HG02938 (cell line): ENCODE results near the gene UBA3.

Source experiments
- ATAC-seq: cut with Tn5 transposase; IDR thresholded peaks from one replicate; pipeline ENCODE4 v1.9.1; 2021; ENCODE audit warnings: mild to moderate bottlenecking, moderate library complexity; ENCODE audit not compliant: unreplicated experiment

Gene UBA3

GRCh38 chr3:69102384-69102783 lies 22.2 kb upstream of the UBA3 start:
- no peak for ATAC-seq

GRCh38 chr3:69099576-69099975 lies 19.4 kb upstream of the UBA3 start:
- ATAC-seq, result no peak

- ATAC-seq, result no peak
Observed at GRCh38 chr3:69097407-69098086, 17.4 kb upstream of the UBA3 start.

- no peak for ATAC-seq
Observed at GRCh38 chr3:69096299-69096698, 16.1 kb upstream of the UBA3 start.

GRCh38 chr3:69095636-69096035 lies 15.5 kb upstream of the UBA3 start:
- no peak for ATAC-seq

GRCh38 chr3:69094467-69095205 lies 14.5 kb upstream of the UBA3 start:
- ATAC-seq, result no peak

GRCh38 chr3:69092030-69092516 lies 11.9 kb upstream of the UBA3 start:
- ATAC-seq, result peak; percentile 81

- no peak for ATAC-seq
Observed at GRCh38 chr3:69091389-69092029, 11.3 kb upstream of the UBA3 start.

GRCh38 chr3:69090021-69090420 lies 9.9 kb upstream of the UBA3 start:
- ATAC-seq, result no peak

- ATAC-seq, result peak; percentile 21
Observed at GRCh38 chr3:69088063-69088462, 7.9 kb upstream of the UBA3 start.

- ATAC-seq, result no peak
Observed at GRCh38 chr3:69087030-69087791, 7.0 kb upstream of the UBA3 start.

GRCh38 chr3:69085833-69086722 lies 5.9 kb upstream of the UBA3 start:
- ATAC-seq, result no peak

- no peak for ATAC-seq
Observed at GRCh38 chr3:69085168-69085832, 5.1 kb upstream of the UBA3 start.

- ATAC-seq, result peak; percentile 51
Observed at GRCh38 chr3:69084326-69085167, 4.4 kb upstream of the UBA3 start, which contains the start of gene ARL6IP5. ARL6IP5 (plus strand) TSS chr3:69084937; CDS start chr3:69085048, 111 bp downstream.

GRCh38 chr3:69082805-69083204 lies 2.6 kb upstream of the UBA3 start:
- ATAC-seq, result peak; percentile 53

- no peak for ATAC-seq
Observed at GRCh38 chr3:69082361-69082760, 2.2 kb upstream of the UBA3 start.

GRCh38 chr3:69081583-69082262 lies 1.6 kb upstream of the UBA3 start:
- ATAC-seq, result no peak
